Endothelial cell of umbilical vein (primary cell): ENCODE data around the gene XRN2. TPM values are rescaled to one million over a fixed set of nuclear protein-coding genes. Genes with fewer than 3 reads are reported as not detected.

Experiments
- BruUV-seq: library from RNA; stranded (reverse); fragments of 400-500 nt; replicated peaks from 2 replicates; lab custom pipeline; 2021; lab: Mats Ljungman, UMichigan
- CTCF ChIA-PET: fragments of 300-600, 350-600 bp; sonication (Branson Sonifier 250); formaldehyde crosslinking; loops from one replicate; lab custom pipeline; 2021; ENCODE audit warnings: antibody characterized with exemption, inconsistent platforms; lab: Charles Lee
- POLR2A ChIA-PET: fragments of 300-600, 350-600 bp; sonication (Branson Sonifier 250); formaldehyde crosslinking; loops from one replicate; lab custom pipeline; 2021; ENCODE audit warnings: antibody characterized with exemption, inconsistent platforms; lab: Charles Lee
- DNase-seq: peaks from one replicate; pipeline ENCODE4 v3.0.0-alpha.2; 2011; ENCODE audit warnings: low read depth, low spot score
- FAIRE-seq: peaks from 2 replicates; lab custom pipeline; 2011; peaks lifted over from hg19 to GRCh38; lab: Jason Lieb, UNC
- H2AFZ ChIP-seq: 2 replicates; pipeline ENCODE4 v1.6.0; 2012; ENCODE audit warnings: low read depth, low read length, control low read depth, inconsistent platforms
- H3K27ac ChIP-seq: 2 replicates; pipeline ENCODE4 v1.5.1; 2011; ENCODE audit warnings: low read depth, mild to moderate bottlenecking, control low read depth, low read length, moderate library complexity; ENCODE audit not compliant: insufficient read depth
- H3K27me3 ChIP-seq, 2 experiments: 2 replicates each; pipeline versions ENCODE4 v1.6.0 to v1.6.1; 2011; ENCODE audit warnings: low read length in 2 of 2, mixed read lengths in 1 of 2; ENCODE audit not compliant: control insufficient read depth in 2 of 2, insufficient read depth in 2 of 2
- H3K36me3 ChIP-seq, 2 experiments: 2 replicates in 1 of 2; 3 replicates in 1 of 2; pipeline ENCODE4 v1.5.1; 2011; ENCODE audit warnings: low read length in 2 of 2, mild to moderate bottlenecking in 1 of 2, moderate library complexity in 1 of 2; ENCODE audit not compliant: control insufficient read depth in 2 of 2, insufficient read depth in 2 of 2; ENCODE audit errors: extremely low read depth in 1 of 2
- H3K4me1 ChIP-seq: 3 replicates; pipeline ENCODE4 v1.5.1; 2011; ENCODE audit warnings: mild to moderate bottlenecking, low read length; ENCODE audit not compliant: control insufficient read depth, insufficient read depth; ENCODE audit errors: extremely low read depth
- H3K4me2 ChIP-seq: 2 replicates; pipeline ENCODE4 v1.6.1; 2011; ENCODE audit warnings: low read length, control low read depth, mixed read lengths; ENCODE audit not compliant: insufficient read depth
- H3K4me3 ChIP-seq, 3 experiments: fragments of 200-600 bp in 1 of 3; sonication (generic), shearing (Covaris generic) in 1 of 3; replicated peaks in 1 of 3; 2 replicates each; pipeline ENCODE4 v1.5.1; 2011 to 2016; ENCODE audit warnings: control low read depth in 3 of 3, low read length in 3 of 3, mild to moderate bottlenecking in 2 of 3, inconsistent platforms in 1 of 3, low read depth in 1 of 3, moderate library complexity in 1 of 3; ENCODE audit not compliant: insufficient read depth in 1 of 3
- H3K79me2 ChIP-seq: 2 replicates; pipeline ENCODE4 v1.6.0; 2012; ENCODE audit warnings: low read length, inconsistent platforms; ENCODE audit not compliant: control insufficient read depth, insufficient read depth
- H3K9ac ChIP-seq: replicated peaks from 2 replicates; pipeline ENCODE3; 2011; ENCODE audit warnings: low read length, control low read depth; ENCODE audit not compliant: insufficient read depth; ENCODE audit errors: extremely low read depth
- H3K9me1 ChIP-seq: replicated peaks from 3 replicates; pipeline ENCODE4 v1.6.0; 2011; ENCODE audit warnings: mild to moderate bottlenecking, low read length; ENCODE audit not compliant: control insufficient read depth, insufficient read depth; ENCODE audit errors: extremely low read depth
- H3K9me3 ChIP-seq: replicated peaks from 2 replicates; pipeline ENCODE4 v1.5.1; 2012; ENCODE audit warnings: low read length, inconsistent platforms; ENCODE audit not compliant: control insufficient read depth, insufficient read depth
- H4K20me1 ChIP-seq: replicated peaks from 2 replicates; pipeline ENCODE3; 2011; ENCODE audit warnings: mild to moderate bottlenecking, low read length; ENCODE audit not compliant: control insufficient read depth, insufficient read depth; ENCODE audit errors: extremely low read depth
- CTCF ChIP-seq, 2 donors: IDR thresholded peaks; 1 replicate in 1 of 2; 2 replicates in 1 of 2; pipeline ENCODE4 v1.5.1; 2011; ENCODE audit warnings: low read length in 2 of 2, mild to moderate bottlenecking in 2 of 2, moderate library complexity in 2 of 2, control low read depth in 1 of 2, inconsistent platforms in 1 of 2, low read depth in 1 of 2; ENCODE audit not compliant: insufficient read depth in 1 of 2; ENCODE audit errors: extremely low read depth in 1 of 2
- EZH2 ChIP-seq: IDR thresholded peaks from 2 replicates; pipeline ENCODE4 v1.6.1; 2012; ENCODE audit warnings: borderline replicate concordance, low read depth, mild to moderate bottlenecking, moderate library complexity, low read length, inconsistent platforms; ENCODE audit not compliant: severe bottlenecking
- FOS ChIP-seq: IDR thresholded peaks from 2 replicates; pipeline ENCODE4 v1.6.1; 2011; ENCODE audit warnings: mild to moderate bottlenecking, low read length, moderate library complexity, borderline replicate concordance; ENCODE audit not compliant: insufficient read depth
- GATA2 ChIP-seq: IDR thresholded peaks from 2 replicates; pipeline ENCODE4 v1.7.0; 2011; ENCODE audit warnings: low read depth, mild to moderate bottlenecking, moderate library complexity, mixed read lengths, low read length; ENCODE audit not compliant: insufficient read length, insufficient read depth
- JUN ChIP-seq: IDR thresholded peaks from 2 replicates; pipeline ENCODE4 v1.6.1; 2011; ENCODE audit warnings: borderline replicate concordance, low read depth; ENCODE audit not compliant: insufficient read length, insufficient read depth
- MYC ChIP-seq: IDR thresholded peaks from one replicate; pipeline ENCODE4 v1.6.1; 2011; ENCODE audit warnings: mild to moderate bottlenecking, low read depth, low read length
- POLR2A ChIP-seq: IDR thresholded peaks from 2 replicates; pipeline ENCODE4 v1.6.1; 2012; ENCODE audit warnings: low read depth, mild to moderate bottlenecking, control low read depth, low read length
- POLR2AphosphoS5 ChIP-seq: IDR thresholded peaks from 2 replicates; pipeline ENCODE4 v1.6.1; 2012; ENCODE audit warnings: low read depth, mild to moderate bottlenecking, control low read depth, low read length, moderate library complexity; ENCODE audit not compliant: insufficient read depth
- dilution Hi-C: fragments of 300-500 bp; cut with MboI; formaldehyde crosslinking; loops from one replicate; pipeline ENCODE4 v1.15.0; 2019; ENCODE audit warnings: low sequenced_read_pairs; ENCODE audit not compliant: extremely low pct_ligation_motif_present
- intact Hi-C: fragments of 100-400 bp; cut with micrococcal nuclease; formaldehyde crosslinking; loops from one replicate; pipeline ENCODE4 v1.10.0; 2022
- polyA plus RNA-seq, 4 experiments: library from polyadenylated mRNA; depleted of rRNA in 3 of 4; stranded (reverse) in 3 of 4; unstranded in 1 of 4; fragments of >200 nt; gene quantifications; 2 replicates each; pipeline versions ENCODE4 v1.2.1 to v1.2.3, GENCODE V29; 2011 to 2012; ENCODE audit warnings: missing spikeins in 1 of 4
- total RNA-seq: library from RNA; stranded (reverse); gene quantifications from 2 replicates; pipeline ENCODE4 v1.2.3, GENCODE V29; 2021
- TF ChIP-seq, protein P1 (sequence below): IDR thresholded peaks from 2 replicates; pipeline ENCODE4 v1.6.1; 2011; ENCODE audit not compliant: insufficient read depth, insufficient read length

XRN2 gene
- total and polyA plus RNA-seq, 2 donors (not counting 3 experiments of a cell fraction or from before 2014, with no cell fraction given) = 32.3 to 66.6 TPM

GRCh38 chr20:21372016-21372415, 68.9 kb downstream of the XRN2 start:
- H3K27me3 ChIP-seq = no peaks in the 10 kb centered on the region
- H3K27ac ChIP-seq = no peak overlapping the region
- H3K36me3 ChIP-seq = no peaks in the 10 kb centered on the region
- intact Hi-C loops = no loop called here
- no peak for DNase-seq
- no peak overlapping the region for H3K4me2 ChIP-seq
- no peak overlapping the region for H3K9ac ChIP-seq
- peaks cover 15% of the 10 kb centered on the region for H3K79me2 ChIP-seq
- no peak for TF ChIP-seq MYC
- no peak for TF ChIP-seq FOS
- no peak for TF ChIP-seq POLR2AphosphoS5
- no peak for TF ChIP-seq GATA2
- TF ChIP-seq, protein P1, sequence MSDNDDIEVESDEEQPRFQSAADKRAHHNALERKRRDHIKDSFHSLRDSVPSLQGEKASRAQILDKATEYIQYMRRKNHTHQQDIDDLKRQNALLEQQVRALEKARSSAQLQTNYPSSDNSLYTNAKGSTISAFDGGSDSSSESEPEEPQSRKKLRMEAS = no peak
- H3K4me1 ChIP-seq = no peaks in the 10 kb centered on the region
- dilution Hi-C loops = no loop called here
- H3K9me1 ChIP-seq = no peaks in the 10 kb centered on the region
- no peaks in the 10 kb centered on the region for H3K9me3 ChIP-seq
- H4K20me1 ChIP-seq = no peaks in the 10 kb centered on the region
- no TSS peak for BruUV-seq
- ChIA-PET CTCF (interaction anchor here (1.3 to 1.5 kb wide), 2 partner anchors 19 to 134 kb away, joined by 4 to 5 read pairs; no protein-coding TSS in a partner anchor), POLR2A (no interaction called here)
- H2AFZ ChIP-seq = no peak overlapping the region
- FAIRE-seq = no peak
- no peak overlapping the region for H3K4me3 ChIP-seq

DNA sequence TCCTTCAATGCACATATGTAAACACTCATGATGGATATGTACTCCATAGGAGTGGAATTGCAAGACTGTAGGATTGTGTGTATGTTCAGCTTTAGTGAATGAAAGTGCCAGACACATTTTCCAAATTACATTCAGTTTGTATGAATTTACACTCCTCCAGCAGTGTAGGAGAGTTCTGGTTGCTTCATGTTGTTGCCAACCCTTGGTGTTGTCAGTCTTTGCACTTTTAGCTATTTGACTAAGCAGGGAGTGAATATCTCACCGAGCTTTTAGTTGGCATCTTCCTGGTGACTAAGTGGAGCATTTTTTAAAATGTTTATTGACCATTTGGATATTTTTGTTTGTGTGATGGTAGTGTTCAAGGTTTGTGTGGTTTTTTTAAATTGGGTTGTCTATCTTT, 70.3 kb downstream of the XRN2 start:
- no peak for FAIRE-seq
- no peak overlapping the region for H3K9ac ChIP-seq
- no TSS peak for BruUV-seq
- ChIA-PET POLR2A (no interaction called here), CTCF (no interaction called here)
- no peak overlapping the region for H3K4me2 ChIP-seq
- DNase-seq = no peak
- no peak overlapping the region for H3K4me3 ChIP-seq
- no peaks in the 10 kb centered on the region for H4K20me1 ChIP-seq
- peaks cover 0 to 2% of the 10 kb centered on the region in 2 experiments for H3K36me3 ChIP-seq
- peaks cover 18% of the 10 kb centered on the region for H3K79me2 ChIP-seq
- no peaks in the 10 kb centered on the region for H3K27me3 ChIP-seq
- intact Hi-C loops (no loop called here), dilution Hi-C loops (no loop called here)
- H3K27ac ChIP-seq = no peak overlapping the region
- no peaks in the 10 kb centered on the region for H3K9me3 ChIP-seq
- no peak overlapping the region for H2AFZ ChIP-seq
- TF ChIP-seq EZH2 = no peak
- TF ChIP-seq CTCF (IDR thresholded peaks at IDR 0.05; ENCODE audit: extremely low read depth in 1 of 2, insufficient read depth in 1 of 2, low read depth in 1 of 2, low read length in 2 of 2) = no peak
- no peak for TF ChIP-seq FOS
- no peak for TF ChIP-seq POLR2AphosphoS5
- TF ChIP-seq, protein P1 = no peak
- no peak for TF ChIP-seq MYC
- no peak for TF ChIP-seq POLR2A
- TF ChIP-seq JUN = no peak
- TF ChIP-seq GATA2 = no peak
- H3K4me1 ChIP-seq = no peaks in the 10 kb centered on the region
- H3K9me1 ChIP-seq = no peaks in the 10 kb centered on the region
